Measurements from ENCODE around the gene ITK.

ITK gene

DNA sequence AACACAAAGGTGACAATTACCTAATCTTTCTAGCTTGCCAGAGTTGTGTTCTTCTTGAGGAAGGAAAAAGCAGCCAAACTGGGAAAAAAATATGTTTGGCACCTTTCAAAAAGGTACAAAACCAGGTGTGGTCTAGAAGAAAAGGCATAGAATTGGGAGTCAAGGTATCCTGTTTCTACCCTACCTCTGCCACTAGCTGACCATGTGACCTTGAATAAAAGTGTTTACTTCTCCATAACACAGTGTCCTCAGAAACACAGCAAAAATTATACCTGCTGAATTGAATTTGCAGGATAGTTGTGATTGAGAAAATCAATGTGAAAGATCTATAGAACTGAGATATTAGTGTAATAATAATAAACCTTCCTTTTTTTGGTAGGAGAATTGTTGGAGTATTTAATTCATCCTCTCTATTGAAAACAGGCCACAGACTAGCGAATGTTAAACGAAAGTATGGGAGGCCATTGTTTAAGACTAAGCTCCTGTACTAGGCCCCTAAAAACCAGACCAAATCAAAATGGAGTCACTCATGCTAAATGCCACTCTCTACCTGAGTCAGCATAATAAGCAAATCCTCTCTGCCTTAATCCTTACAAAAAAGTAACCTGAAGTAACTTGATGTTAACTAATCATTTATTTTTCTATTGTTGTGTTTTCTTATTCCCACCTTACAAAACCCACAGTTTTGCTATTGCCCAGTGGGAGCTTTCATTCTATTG is 97.8 kb downstream of the ITK start:
- WGBS (ENCODE audit: extremely low coverage, insufficient coverage, low lambda C conversion rate): no CpG with 5 or more reads among the region's 2 CpGs
- H3K9ac ChIP-seq (ENCODE audit: low read length): no peak overlapping the region
- H2BK120ac ChIP-seq (ENCODE audit: low read depth, low read length): no peak overlapping the region
- no peaks in the 10 kb centered on the region for H3K4me1 ChIP-seq (ENCODE audit: control insufficient read depth, low read depth, low read length)
- H4K5ac ChIP-seq (ENCODE audit: low read length): no peak overlapping the region
- no peak overlapping the region for H3K18ac ChIP-seq (ENCODE audit: low read length)
- H3K56ac ChIP-seq (ENCODE audit: low read length): no peak overlapping the region
- no peak overlapping the region for H4K8ac ChIP-seq (ENCODE audit: low read depth, low read length)
- no peak overlapping the region for H2BK5ac ChIP-seq (ENCODE audit: low read length)
- no peak overlapping the region for H3K27ac ChIP-seq (ENCODE audit: low read depth, low read length)
- H3K36me3 ChIP-seq (ENCODE audit: control insufficient read depth, insufficient read depth, low read length): no peaks in the 10 kb centered on the region
- H3K79me1 ChIP-seq (ENCODE audit: low read length): no peaks in the 10 kb centered on the region
- H2BK15ac ChIP-seq (replicated peaks; ENCODE audit: low read depth): no peak overlapping the region
- no peaks in the 10 kb centered on the region for H3K79me2 ChIP-seq (ENCODE audit: control insufficient read depth, insufficient read depth, low read length)
- no peak overlapping the region for H3K4me2 ChIP-seq (ENCODE audit: low read length)
- H3K4ac ChIP-seq (ENCODE audit: low read depth, low read length): no peak overlapping the region
- DNase-seq: no peak
- H3K23ac ChIP-seq (ENCODE audit: low read length): no peak overlapping the region
- no peak overlapping the region for H2AK5ac ChIP-seq (ENCODE audit: low read length)
- no peak overlapping the region for H3K4me3 ChIP-seq (ENCODE audit: low read length)
- H3K27me3 ChIP-seq (ENCODE audit: insufficient read depth, low read length, poor library complexity): no peaks in the 10 kb centered on the region

DNA sequence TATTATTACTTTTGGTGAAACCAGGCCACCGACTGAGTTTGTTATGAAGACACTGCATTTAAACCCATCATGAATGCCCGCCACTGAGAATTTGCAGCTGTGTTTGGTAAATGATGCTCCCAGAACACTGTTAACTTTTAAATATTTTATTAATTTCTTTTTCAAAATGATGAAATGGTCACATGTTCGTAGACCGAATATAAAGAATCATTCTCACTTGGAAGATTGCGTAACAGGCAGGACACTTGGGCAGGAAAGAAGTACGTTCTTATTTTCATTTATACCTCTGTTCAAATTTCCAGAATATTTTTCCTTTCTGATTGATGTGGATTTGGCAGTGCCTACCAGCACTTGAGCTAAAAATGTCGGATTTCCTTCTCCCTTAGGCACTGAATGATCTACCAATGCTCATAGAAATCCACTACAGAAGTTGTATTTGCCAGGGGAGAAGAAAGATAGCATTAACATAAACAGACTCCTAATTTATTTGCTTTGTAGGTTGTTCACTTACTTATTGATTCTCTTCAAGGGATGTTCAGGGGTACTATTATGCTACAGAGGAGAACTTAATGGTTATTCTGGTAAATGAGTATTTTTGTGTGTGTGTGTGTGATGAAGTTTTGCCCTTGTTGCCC is 99.1 kb downstream of the ITK start:
- Histone ChIP-seq H3K4me3 (ENCODE audit: low read length) (no peak overlapping the region), H3K27me3 (ENCODE audit: insufficient read depth, low read length, poor library complexity) (no peaks in the 10 kb centered on the region), H3K9ac (ENCODE audit: low read length) (no peak overlapping the region), H3K4ac (ENCODE audit: low read depth, low read length) (no peak overlapping the region), H3K79me2 (ENCODE audit: control insufficient read depth, insufficient read depth, low read length) (no peaks in the 10 kb centered on the region), H3K27ac (ENCODE audit: low read depth, low read length) (no peak overlapping the region), H2BK120ac (ENCODE audit: low read depth, low read length) (no peak overlapping the region), H4K8ac (ENCODE audit: low read depth, low read length) (no peak overlapping the region), H3K79me1 (ENCODE audit: low read length) (no peaks in the 10 kb centered on the region), H4K5ac (ENCODE audit: low read length) (no peak overlapping the region), H2BK5ac (ENCODE audit: low read length) (no peak overlapping the region), H3K36me3 (ENCODE audit: control insufficient read depth, insufficient read depth, low read length) (no peaks in the 10 kb centered on the region), H2BK15ac (replicated peaks; ENCODE audit: low read depth) (no peak overlapping the region), H3K56ac (ENCODE audit: low read length) (no peak overlapping the region), H2AK5ac (ENCODE audit: low read length) (no peak overlapping the region), H3K4me1 (ENCODE audit: control insufficient read depth, low read depth, low read length) (no peaks in the 10 kb centered on the region), H3K18ac (ENCODE audit: low read length) (no peak overlapping the region), H3K4me2 (ENCODE audit: low read length) (no peak overlapping the region), H3K23ac (ENCODE audit: low read length) (no peak overlapping the region)
- WGBS (ENCODE audit: extremely low coverage, insufficient coverage, low lambda C conversion rate): no CpG with 5 or more reads among the region's 7 CpGs
- DNase-seq: no peak

DNA sequence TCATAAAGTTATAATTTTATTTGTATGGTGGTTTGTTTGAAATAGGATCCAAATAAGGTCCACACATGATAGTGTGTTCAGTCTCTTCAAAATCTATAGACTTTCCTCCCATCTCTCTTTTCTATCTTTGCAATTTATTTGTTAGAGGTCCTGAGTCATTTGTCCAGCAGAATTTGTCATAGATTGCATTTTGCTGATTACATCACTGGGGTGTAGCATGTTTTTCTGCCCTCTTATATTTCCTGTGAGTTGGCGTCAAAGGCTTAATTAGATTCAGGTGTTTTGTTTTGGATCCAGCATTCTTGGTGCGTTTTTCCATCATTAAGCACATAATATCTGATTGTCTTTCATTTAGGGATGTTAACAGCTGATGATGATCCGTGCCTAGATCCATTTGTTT is 100.3 kb downstream of the ITK start:
- Histone ChIP-seq H2BK15ac (replicated peaks; ENCODE audit: low read depth) (no peak overlapping the region), H3K56ac (ENCODE audit: low read length) (no peak overlapping the region), H3K4me3 (ENCODE audit: low read length) (no peak overlapping the region), H3K4me2 (ENCODE audit: low read length) (no peak overlapping the region), H3K23ac (ENCODE audit: low read length) (no peak overlapping the region), H4K8ac (ENCODE audit: low read depth, low read length) (no peak overlapping the region), H3K27ac (ENCODE audit: low read depth, low read length) (no peak overlapping the region), H3K79me1 (ENCODE audit: low read length) (no peaks in the 10 kb centered on the region), H3K4ac (ENCODE audit: low read depth, low read length) (no peak overlapping the region), H2BK5ac (ENCODE audit: low read length) (no peak overlapping the region), H2BK120ac (ENCODE audit: low read depth, low read length) (no peak overlapping the region), H3K4me1 (ENCODE audit: control insufficient read depth, low read depth, low read length) (no peaks in the 10 kb centered on the region), H3K79me2 (ENCODE audit: control insufficient read depth, insufficient read depth, low read length) (no peaks in the 10 kb centered on the region), H3K36me3 (ENCODE audit: control insufficient read depth, insufficient read depth, low read length) (no peaks in the 10 kb centered on the region), H3K27me3 (ENCODE audit: insufficient read depth, low read length, poor library complexity) (no peaks in the 10 kb centered on the region), H3K18ac (ENCODE audit: low read length) (no peak overlapping the region), H4K5ac (ENCODE audit: low read length) (no peak overlapping the region), H2AK5ac (ENCODE audit: low read length) (no peak overlapping the region), H3K9ac (ENCODE audit: low read length) (no peak overlapping the region)
- no CpG with 5 or more reads among the region's 3 CpGs for WGBS (ENCODE audit: extremely low coverage, insufficient coverage, low lambda C conversion rate)
- DNase-seq: no peak

DNA sequence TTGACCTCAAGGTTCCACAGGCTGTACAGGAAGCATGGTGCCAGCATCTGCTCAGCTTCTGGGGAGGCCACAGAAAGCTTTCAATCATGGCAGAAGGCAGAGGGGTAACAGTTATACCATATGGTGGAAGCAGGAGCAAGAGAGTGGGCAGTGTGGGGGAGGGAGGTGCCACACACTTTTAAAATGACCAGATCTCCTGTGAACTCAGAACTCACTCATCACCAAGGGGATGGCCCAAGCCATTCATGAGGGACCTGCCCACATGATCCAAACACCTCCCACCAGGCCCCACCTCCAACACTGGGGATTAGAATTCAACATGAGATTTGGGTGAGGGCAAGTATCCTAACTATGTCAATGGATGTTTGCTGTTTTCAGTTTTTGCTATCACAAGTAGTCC is 101.5 kb downstream of the ITK start:
- Histone ChIP-seq H3K79me1 (ENCODE audit: low read length) (no peaks in the 10 kb centered on the region), H4K8ac (ENCODE audit: low read depth, low read length) (no peak overlapping the region), H4K5ac (ENCODE audit: low read length) (no peak overlapping the region), H3K36me3 (ENCODE audit: control insufficient read depth, insufficient read depth, low read length) (no peaks in the 10 kb centered on the region), H3K18ac (ENCODE audit: low read length) (no peak overlapping the region), H2BK120ac (ENCODE audit: low read depth, low read length) (no peak overlapping the region), H3K4ac (ENCODE audit: low read depth, low read length) (no peak overlapping the region), H3K4me2 (ENCODE audit: low read length) (no peak overlapping the region), H2BK5ac (ENCODE audit: low read length) (no peak overlapping the region), H2BK15ac (replicated peaks; ENCODE audit: low read depth) (no peak overlapping the region), H2AK5ac (ENCODE audit: low read length) (no peak overlapping the region), H3K56ac (ENCODE audit: low read length) (no peak overlapping the region), H3K4me1 (ENCODE audit: control insufficient read depth, low read depth, low read length) (no peaks in the 10 kb centered on the region), H3K23ac (ENCODE audit: low read length) (no peak overlapping the region), H3K27me3 (ENCODE audit: insufficient read depth, low read length, poor library complexity) (no peaks in the 10 kb centered on the region), H3K4me3 (ENCODE audit: low read length) (no peak overlapping the region), H3K79me2 (ENCODE audit: control insufficient read depth, insufficient read depth, low read length) (no peaks in the 10 kb centered on the region), H3K9ac (ENCODE audit: low read length) (no peak overlapping the region), H3K27ac (ENCODE audit: low read depth, low read length) (no peak overlapping the region)
- DNase-seq: no peak

DNA sequence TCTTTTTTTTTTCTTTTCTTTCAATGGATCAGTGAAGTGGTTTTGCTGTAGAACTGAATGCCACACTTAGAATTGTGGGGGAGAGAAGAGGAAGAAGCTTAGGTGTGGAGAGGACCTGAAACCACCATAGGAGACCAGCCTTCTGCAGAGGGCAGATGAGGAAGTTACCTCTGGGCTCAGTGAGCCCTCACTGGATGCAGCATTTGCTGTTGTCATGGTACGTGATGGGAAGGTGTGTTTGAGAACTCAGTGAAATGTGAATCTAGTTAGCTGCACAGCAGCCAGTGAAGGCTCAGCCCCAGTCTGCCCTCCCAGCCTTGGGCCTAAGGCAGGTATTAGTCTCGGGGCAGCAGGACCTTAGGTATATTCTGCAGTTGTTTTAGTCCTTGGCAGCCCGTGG is 102.8 kb downstream of the ITK start:
- no peak overlapping the region for H2BK5ac ChIP-seq (ENCODE audit: low read length)
- no peaks in the 10 kb centered on the region for H3K79me2 ChIP-seq (ENCODE audit: control insufficient read depth, insufficient read depth, low read length)
- H3K27me3 ChIP-seq (ENCODE audit: insufficient read depth, low read length, poor library complexity): no peaks in the 10 kb centered on the region
- no peak overlapping the region for H3K27ac ChIP-seq (ENCODE audit: low read depth, low read length)
- DNase-seq: no peak
- H2BK15ac ChIP-seq (replicated peaks; ENCODE audit: low read depth): no peak overlapping the region
- H4K8ac ChIP-seq (ENCODE audit: low read depth, low read length): no peak overlapping the region
- H3K4me2 ChIP-seq (ENCODE audit: low read length): no peak overlapping the region
- H3K79me1 ChIP-seq (ENCODE audit: low read length): no peaks in the 10 kb centered on the region
- no peak overlapping the region for H3K4me3 ChIP-seq (ENCODE audit: low read length)
- H2AK5ac ChIP-seq (ENCODE audit: low read length): no peak overlapping the region
- H3K56ac ChIP-seq (ENCODE audit: low read length): no peak overlapping the region
- no peak overlapping the region for H3K9ac ChIP-seq (ENCODE audit: low read length)
- H2BK120ac ChIP-seq (ENCODE audit: low read depth, low read length): no peak overlapping the region
- no peak overlapping the region for H4K5ac ChIP-seq (ENCODE audit: low read length)
- no peaks in the 10 kb centered on the region for H3K4me1 ChIP-seq (ENCODE audit: control insufficient read depth, low read depth, low read length)
- H3K18ac ChIP-seq (ENCODE audit: low read length): no peak overlapping the region
- no peaks in the 10 kb centered on the region for H3K36me3 ChIP-seq (ENCODE audit: control insufficient read depth, insufficient read depth, low read length)
- H3K4ac ChIP-seq (ENCODE audit: low read depth, low read length): no peak overlapping the region
- WGBS (ENCODE audit: extremely low coverage, insufficient coverage, low lambda C conversion rate): no CpG with 5 or more reads among the region's 3 CpGs
- no peak overlapping the region for H3K23ac ChIP-seq (ENCODE audit: low read length)

Measured in mesendoderm (in vitro differentiated cells).